GM21360 (cell line): Measurements from ENCODE around the gene SLC22A7.
"Not testable (repeated sequence)": the region's sequence is repeated elsewhere in the genome, so short reads cannot be mapped to it uniquely, and the experiment has no call there.

Experiments
- ATAC-seq: cut with Tn5 transposase; IDR thresholded peaks from one replicate; pipeline ENCODE4 v1.9.1; 2021; ENCODE audit warnings: mild to moderate bottlenecking, moderate library complexity; ENCODE audit not compliant: unreplicated experiment

The SLC22A7 gene

GRCh38 chr6:43299338-43300293 is 1.6 kb downstream of the SLC22A7 start:
- ATAC-seq = no peak

GRCh38 chr6:43301081-43301870 is 3.2 kb downstream of the SLC22A7 start:
- ATAC-seq = no peak

GRCh38 chr6:43302126-43302525 is 4.1 kb downstream of the SLC22A7 start:
- ATAC-seq = no peak

- ATAC-seq = not testable (repeated sequence)
Measured at GRCh38 chr6:43303006-43303405, 4.9 kb downstream of the SLC22A7 start.

GRCh38 chr6:43303751-43304331 is 5.8 kb downstream of the SLC22A7 start:
- no peak for ATAC-seq

- ATAC-seq = no peak
Measured at GRCh38 chr6:43304361-43304760, 6.3 kb downstream of the SLC22A7 start.

GRCh38 chr6:43304882-43305281 is 6.8 kb downstream of the SLC22A7 start:
- ATAC-seq = no peak

GRCh38 chr6:43306086-43306485 is 8.0 kb downstream of the SLC22A7 start:
- no peak for ATAC-seq

- no peak for ATAC-seq
Measured at GRCh38 chr6:43307451-43308100, 9.5 kb downstream of the SLC22A7 start.

GRCh38 chr6:43308101-43308989 is 10.3 kb downstream of the SLC22A7 start, which contains the start of gene CRIP3:
TSS of gene CRIP3 (minus strand) at chr6:43308826. CDS start at chr6:43308792, 34 bp downstream.
- peak; percentile 59 for ATAC-seq

- no peak for ATAC-seq
Measured at GRCh38 chr6:43308990-43309477, 11.0 kb downstream of the SLC22A7 start.

GRCh38 chr6:43310134-43310533 is 12.1 kb downstream of the SLC22A7 start:
- no peak for ATAC-seq

- no peak for ATAC-seq
Measured at GRCh38 chr6:43310624-43311023, 12.6 kb downstream of the SLC22A7 start.

- no peak for ATAC-seq
Measured at GRCh38 chr6:43311666-43312065, 13.6 kb downstream of the SLC22A7 start.

GRCh38 chr6:43313813-43314212 is 15.8 kb downstream of the SLC22A7 start:
- no peak for ATAC-seq

- no peak for ATAC-seq
Measured at GRCh38 chr6:43318011-43318410, 20.0 kb downstream of the SLC22A7 start.

GRCh38 chr6:43325876-43326275 is 27.8 kb downstream of the SLC22A7 start:
- ATAC-seq = no peak

GRCh38 chr6:43328528-43328927 is 30.5 kb downstream of the SLC22A7 start:
- no peak for ATAC-seq

GRCh38 chr6:43331470-43331869 is 33.4 kb downstream of the SLC22A7 start:
- ATAC-seq = no peak

GRCh38 chr6:43331891-43332290 is 33.8 kb downstream of the SLC22A7 start:
- no peak for ATAC-seq
